ENCODE measurements around the gene CPEB2.

CPEB2 gene

DNA sequence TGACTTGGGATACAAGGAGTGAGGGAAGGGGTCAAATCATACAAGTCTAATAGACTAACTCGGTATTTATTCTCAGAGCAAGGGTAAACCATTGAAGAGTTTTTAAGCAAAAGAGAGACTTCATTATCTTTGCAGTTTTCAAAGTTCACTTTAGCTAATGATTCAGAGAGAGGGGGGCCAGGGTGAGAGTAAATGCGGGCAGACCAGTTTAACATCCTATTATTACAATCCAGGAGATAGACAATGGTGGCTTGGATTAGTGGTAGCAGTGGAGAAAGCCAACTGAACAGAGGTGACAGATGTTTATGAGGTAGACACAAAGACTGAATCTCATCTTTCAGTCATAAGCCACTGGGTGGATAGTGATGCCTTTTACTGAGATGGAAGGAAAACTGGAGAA is 57.9 kb downstream of the CPEB2 start:
- no peaks in the 10 kb centered on the region for H3K9me3 ChIP-seq (ENCODE audit: control insufficient read depth, low read length)
- H2BK12ac ChIP-seq (ENCODE audit: low read length in 2 of 2): no peak overlapping the region
- no peak overlapping the region for H3K4ac ChIP-seq (ENCODE audit: low read depth in 1 of 2, low read length in 2 of 2)
- WGBS: 100% methylated on average over 1 of the region's 2 CpGs
- H3K14ac ChIP-seq (ENCODE audit: low read length in 2 of 2): no peak overlapping the region
- H2BK120ac ChIP-seq (ENCODE audit: low read depth, low read length): no peak overlapping the region
- no peak overlapping the region for H2BK5ac ChIP-seq (ENCODE audit: low read depth, low read length, poor library complexity, severe bottlenecking)
- DNase-seq: no peak
- H4K91ac ChIP-seq (ENCODE audit: low read length): no peak overlapping the region
- H3K18ac ChIP-seq (ENCODE audit: low read depth in 1 of 2, low read length in 2 of 2): no peak overlapping the region
- no peak overlapping the region for H2BK15ac ChIP-seq (ENCODE audit: low read depth, poor library complexity, severe bottlenecking)
- H4K8ac ChIP-seq (ENCODE audit: low read length): no peak overlapping the region
- H3K23ac ChIP-seq (ENCODE audit: low read length in 2 of 2): no peak overlapping the region
- peaks cover 13% of the 10 kb centered on the region for H3K79me1 ChIP-seq (replicated peaks; ENCODE audit: low read length, poor library complexity, severe bottlenecking)
- H2AFZ ChIP-seq (ENCODE audit: low read depth, low read length): no peak overlapping the region
- no peak overlapping the region for H3K4me3 ChIP-seq (ENCODE audit: insufficient read depth in 1 of 2, low read depth in 1 of 2, low read length in 2 of 2)
- no peak overlapping the region for H3K27ac ChIP-seq (ENCODE audit: low read length, poor library complexity, severe bottlenecking)
- H3K9ac ChIP-seq (ENCODE audit: low read length): no peak overlapping the region
- H3K4me1 ChIP-seq (ENCODE audit: control insufficient read depth, insufficient read depth, low read depth, low read length): no peaks in the 10 kb centered on the region
- peaks cover 4 to 100% of the 10 kb centered on the region in 2 experiments for H3K36me3 ChIP-seq (ENCODE audit: control insufficient read depth in 1 of 2, insufficient read depth in 2 of 2, low read depth in 1 of 2, low read length in 2 of 2)
- H3K27me3 ChIP-seq (ENCODE audit: control insufficient read depth in 1 of 2, insufficient read depth in 1 of 2, low read length in 2 of 2): no peaks in the 10 kb centered on the region
- H3K4me2 ChIP-seq (ENCODE audit: low read length, poor library complexity, severe bottlenecking): no peak overlapping the region
- no peak overlapping the region for H2AK5ac ChIP-seq (ENCODE audit: low read length, severe bottlenecking)

DNA sequence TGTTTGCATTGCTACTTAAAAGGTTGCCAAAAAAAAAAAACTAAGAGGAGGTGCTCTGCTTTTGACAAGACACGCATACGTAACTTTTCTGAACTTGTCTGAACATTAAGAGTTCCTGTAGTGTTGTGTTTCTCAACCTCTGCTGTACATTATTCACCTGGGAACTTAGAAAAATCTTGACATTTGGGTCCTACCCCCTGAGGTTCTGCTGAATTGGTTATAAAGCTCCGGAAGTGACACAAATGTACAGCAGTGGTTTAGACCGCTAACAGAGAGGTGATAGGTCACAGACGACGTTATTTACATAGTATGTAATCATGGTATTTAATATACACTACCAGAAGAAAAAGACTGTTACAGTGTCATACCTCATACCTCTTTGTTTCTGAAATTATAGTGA is 61.1 kb downstream of the CPEB2 start:
- no peak for DNase-seq
- no peak overlapping the region for H3K14ac ChIP-seq (ENCODE audit: low read length in 2 of 2)
- no peak overlapping the region for H2BK12ac ChIP-seq (ENCODE audit: low read length in 2 of 2)
- peaks cover 15% of the 10 kb centered on the region for H3K79me1 ChIP-seq (replicated peaks; ENCODE audit: low read length, poor library complexity, severe bottlenecking)
- H3K27me3 ChIP-seq (ENCODE audit: control insufficient read depth in 1 of 2, insufficient read depth in 1 of 2, low read length in 2 of 2): no peaks in the 10 kb centered on the region
- H3K9ac ChIP-seq (ENCODE audit: low read length): no peak overlapping the region
- H3K9me3 ChIP-seq (ENCODE audit: control insufficient read depth, low read length): no peaks in the 10 kb centered on the region
- no peak overlapping the region for H3K4ac ChIP-seq (ENCODE audit: low read depth in 1 of 2, low read length in 2 of 2)
- no peak overlapping the region for H4K91ac ChIP-seq (ENCODE audit: low read length)
- no peak overlapping the region for H3K23ac ChIP-seq (ENCODE audit: low read length in 2 of 2)
- H3K4me1 ChIP-seq (ENCODE audit: control insufficient read depth, insufficient read depth, low read depth, low read length): no peaks in the 10 kb centered on the region
- no peak overlapping the region for H2BK15ac ChIP-seq (ENCODE audit: low read depth, poor library complexity, severe bottlenecking)
- no peak overlapping the region for H4K8ac ChIP-seq (ENCODE audit: low read length)
- no peak overlapping the region for H3K4me3 ChIP-seq (ENCODE audit: insufficient read depth in 1 of 2, low read depth in 1 of 2, low read length in 2 of 2)
- peaks cover 11 to 100% of the 10 kb centered on the region in 2 experiments for H3K36me3 ChIP-seq (ENCODE audit: control insufficient read depth in 1 of 2, insufficient read depth in 2 of 2, low read depth in 1 of 2, low read length in 2 of 2)
- H2BK120ac ChIP-seq (ENCODE audit: low read depth, low read length): no peak overlapping the region
- WGBS: 97% methylated on average over 3 of the region's 6 CpGs
- H3K18ac ChIP-seq (ENCODE audit: low read depth in 1 of 2, low read length in 2 of 2): no peak overlapping the region
- H3K27ac ChIP-seq (ENCODE audit: low read length, poor library complexity, severe bottlenecking): no peak overlapping the region
- H2AK5ac ChIP-seq (ENCODE audit: low read length, severe bottlenecking): no peak overlapping the region
- H2BK5ac ChIP-seq (ENCODE audit: low read depth, low read length, poor library complexity, severe bottlenecking): no peak overlapping the region
- no peak overlapping the region for H3K4me2 ChIP-seq (ENCODE audit: low read length, poor library complexity, severe bottlenecking)
- H2AFZ ChIP-seq (ENCODE audit: low read depth, low read length): no peak overlapping the region

DNA sequence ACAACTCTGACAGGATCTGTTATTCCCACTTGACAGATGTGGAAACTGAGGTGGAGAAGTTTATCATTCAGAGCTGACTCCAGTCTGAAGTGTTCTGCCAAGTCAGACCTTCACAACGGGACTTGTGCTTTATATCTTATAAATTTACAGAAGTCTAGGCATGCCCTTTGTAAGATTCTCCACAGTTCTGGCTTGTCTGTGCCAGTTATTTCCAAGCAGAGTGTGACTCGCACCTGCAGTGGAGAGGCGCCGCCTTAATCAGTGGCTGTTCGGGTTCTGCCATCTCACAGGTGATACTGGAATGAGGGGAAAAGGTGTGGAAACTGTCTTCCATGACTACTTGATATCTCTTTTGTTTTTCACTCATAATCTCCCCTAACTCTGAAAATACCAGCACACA is 63.2 kb downstream of the CPEB2 start:
- H3K14ac ChIP-seq (ENCODE audit: low read length in 2 of 2): no peak overlapping the region
- no peak overlapping the region for H2AFZ ChIP-seq (ENCODE audit: low read depth, low read length)
- no peak overlapping the region for H2AK5ac ChIP-seq (ENCODE audit: low read length, severe bottlenecking)
- H2BK120ac ChIP-seq (ENCODE audit: low read depth, low read length): no peak overlapping the region
- no peak overlapping the region for H2BK12ac ChIP-seq (ENCODE audit: low read length in 2 of 2)
- no peak overlapping the region for H3K27ac ChIP-seq (ENCODE audit: low read length, poor library complexity, severe bottlenecking)
- peaks cover 7 to 100% of the 10 kb centered on the region in 2 experiments for H3K36me3 ChIP-seq (ENCODE audit: control insufficient read depth in 1 of 2, insufficient read depth in 2 of 2, low read depth in 1 of 2, low read length in 2 of 2)
- no peaks in the 10 kb centered on the region for H3K9me3 ChIP-seq (ENCODE audit: control insufficient read depth, low read length)
- H3K27me3 ChIP-seq (ENCODE audit: control insufficient read depth in 1 of 2, insufficient read depth in 1 of 2, low read length in 2 of 2): no peaks in the 10 kb centered on the region
- no peaks in the 10 kb centered on the region for H3K4me1 ChIP-seq (ENCODE audit: control insufficient read depth, insufficient read depth, low read depth, low read length)
- H4K91ac ChIP-seq (ENCODE audit: low read length): no peak overlapping the region
- 97% methylated on average over 4 of the region's 5 CpGs for WGBS
- H3K4me2 ChIP-seq (ENCODE audit: low read length, poor library complexity, severe bottlenecking): no peak overlapping the region
- no peak overlapping the region for H3K18ac ChIP-seq (ENCODE audit: low read depth in 1 of 2, low read length in 2 of 2)
- no peak overlapping the region for H2BK5ac ChIP-seq (ENCODE audit: low read depth, low read length, poor library complexity, severe bottlenecking)
- no peak overlapping the region for H3K4me3 ChIP-seq (ENCODE audit: insufficient read depth in 1 of 2, low read depth in 1 of 2, low read length in 2 of 2)
- H3K79me1 ChIP-seq (replicated peaks; ENCODE audit: low read length, poor library complexity, severe bottlenecking): peaks cover 7% of the 10 kb centered on the region
- no peak overlapping the region for H3K23ac ChIP-seq (ENCODE audit: low read length in 2 of 2)
- H3K9ac ChIP-seq (ENCODE audit: low read length): no peak overlapping the region
- DNase-seq: no peak
- no peak overlapping the region for H2BK15ac ChIP-seq (ENCODE audit: low read depth, poor library complexity, severe bottlenecking)
- no peak overlapping the region for H3K4ac ChIP-seq (ENCODE audit: low read depth in 1 of 2, low read length in 2 of 2)
- no peak overlapping the region for H4K8ac ChIP-seq (ENCODE audit: low read length)

DNA sequence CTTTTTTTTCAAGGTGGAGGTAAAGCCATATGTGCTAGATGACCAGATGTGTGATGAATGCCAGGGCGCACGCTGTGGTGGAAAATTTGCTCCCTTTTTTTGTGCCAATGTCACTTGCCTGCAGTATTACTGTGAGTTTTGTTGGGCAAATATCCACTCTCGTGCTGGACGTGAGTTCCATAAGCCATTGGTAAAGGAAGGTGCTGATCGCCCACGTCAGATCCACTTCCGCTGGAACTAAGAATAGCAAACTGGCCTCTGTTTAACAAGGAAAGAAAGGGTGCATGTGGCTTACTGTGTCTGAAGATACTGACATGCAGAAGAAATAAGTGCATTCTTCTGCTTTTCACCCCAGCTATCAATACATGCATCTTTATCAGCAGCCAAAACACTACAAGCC is 63.9 kb downstream of the CPEB2 start:
- Histone ChIP-seq H2BK15ac (ENCODE audit: low read depth, poor library complexity, severe bottlenecking) (no peak overlapping the region), H3K4me3 (ENCODE audit: insufficient read depth in 1 of 2, low read depth in 1 of 2, low read length in 2 of 2) (no peak overlapping the region), H2AK5ac (ENCODE audit: low read length, severe bottlenecking) (no peak overlapping the region), H3K18ac (ENCODE audit: low read depth in 1 of 2, low read length in 2 of 2) (no peak overlapping the region), H2BK12ac (ENCODE audit: low read length in 2 of 2) (no peak overlapping the region), H3K79me1 (replicated peaks; ENCODE audit: low read length, poor library complexity, severe bottlenecking) (peaks cover 4% of the 10 kb centered on the region), H3K36me3 (ENCODE audit: control insufficient read depth in 1 of 2, insufficient read depth in 2 of 2, low read depth in 1 of 2, low read length in 2 of 2) (peaks cover 7 to 100% of the 10 kb centered on the region in 2 experiments), H2AFZ (ENCODE audit: low read depth, low read length) (no peak overlapping the region), H3K23ac (ENCODE audit: low read length in 2 of 2) (no peak overlapping the region), H4K8ac (ENCODE audit: low read length) (no peak overlapping the region), H3K9ac (ENCODE audit: low read length) (no peak overlapping the region), H4K91ac (ENCODE audit: low read length) (no peak overlapping the region), H3K9me3 (ENCODE audit: control insufficient read depth, low read length) (no peaks in the 10 kb centered on the region), H3K27me3 (ENCODE audit: control insufficient read depth in 1 of 2, insufficient read depth in 1 of 2, low read length in 2 of 2) (no peaks in the 10 kb centered on the region), H3K14ac (ENCODE audit: low read length in 2 of 2) (no peak overlapping the region), H2BK120ac (ENCODE audit: low read depth, low read length) (no peak overlapping the region), H3K27ac (ENCODE audit: low read length, poor library complexity, severe bottlenecking) (no peak overlapping the region), H2BK5ac (ENCODE audit: low read depth, low read length, poor library complexity, severe bottlenecking) (no peak overlapping the region), H3K4me1 (ENCODE audit: control insufficient read depth, insufficient read depth, low read depth, low read length) (no peaks in the 10 kb centered on the region), H3K4ac (ENCODE audit: low read depth in 1 of 2, low read length in 2 of 2) (no peak overlapping the region), H3K4me2 (ENCODE audit: low read length, poor library complexity, severe bottlenecking) (no peak overlapping the region)
- 98% methylated on average over 7 of the region's 7 CpGs for WGBS
- DNase-seq: no peak
